ENCODE results near the gene TMEM184B. TPM values are rescaled to one million over a fixed set of nuclear protein-coding genes. Genes with fewer than 3 reads are reported as not detected.

The TMEM184B gene
- total RNA-seq, 6 experiments from 2014 or later = 104 to 125 (median 111) TPM

GRCh38 chr22:38291201-38291777 is 18.5 kb upstream of the TMEM184B start:
- Mint-ChIP-seq H3K4me3 (no peak overlapping the region), H3K4me1 (ENCODE audit: low read depth) (peaks cover 7% of the 10 kb centered on the region), H3K9me3 (no peaks in the 10 kb centered on the region), H3K27ac (peak overlapping the region; percentile 65; the same call in 1 of the 2 replicates), H3K27me3 (ENCODE audit: insufficient read depth) (peaks cover 16% of the 10 kb centered on the region), H3K36me3 (ENCODE audit: low read depth) (peaks cover 6% of the 10 kb centered on the region)
- TF ChIP-seq CTCF (IDR thresholded peaks at IDR 0.05) = 0 out of 2 replicates have a peak, but pooled peaks have one; percentile 15
- no peak for DNase-seq

DNA sequence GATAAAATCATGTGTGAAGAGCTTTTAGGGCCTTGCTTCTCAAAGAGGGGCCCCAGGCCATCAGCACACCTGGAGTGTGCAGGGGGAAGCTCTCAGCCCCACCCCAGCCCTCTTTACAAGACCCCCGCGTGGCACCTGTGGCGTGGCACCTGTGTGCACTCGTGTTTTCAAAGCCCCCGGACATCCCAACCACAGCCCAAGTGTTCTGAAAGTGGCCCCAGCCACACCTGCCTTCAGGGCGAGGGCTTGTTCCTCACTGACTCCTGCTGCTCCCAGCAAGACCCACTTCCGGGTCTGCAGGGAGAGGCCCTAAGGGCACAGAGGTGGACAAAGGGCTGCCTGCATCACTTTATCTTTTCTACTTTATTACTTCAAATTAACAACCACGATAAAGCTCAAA is 17.5 kb upstream of the TMEM184B start:
- no peak for TF ChIP-seq CTCF (IDR thresholded peaks at IDR 0.05)
- Mint-ChIP-seq H3K36me3 (ENCODE audit: low read depth) (peaks cover 6% of the 10 kb centered on the region), H3K4me1 (ENCODE audit: low read depth) (peaks cover 9% of the 10 kb centered on the region), H3K27ac (0 out of 2 replicates have a peak overlapping the region, but pooled peaks have one; percentile 7), H3K9me3 (no peaks in the 10 kb centered on the region), H3K4me3 (no peak overlapping the region), H3K27me3 (ENCODE audit: insufficient read depth) (peaks cover 18% of the 10 kb centered on the region)
- no peak for DNase-seq

GRCh38 chr22:38289583-38290082 is 16.8 kb upstream of the TMEM184B start:
- Mint-ChIP-seq H3K4me3 (no peak overlapping the region), H3K4me1 (ENCODE audit: low read depth) (peaks cover 14% of the 10 kb centered on the region), H3K27ac (peak overlapping the region; percentile 49), H3K9me3 (no peaks in the 10 kb centered on the region), H3K36me3 (ENCODE audit: low read depth) (peaks cover 6% of the 10 kb centered on the region), H3K27me3 (ENCODE audit: insufficient read depth) (peaks cover 19% of the 10 kb centered on the region)
- DNase-seq = no peak
- no peak for TF ChIP-seq CTCF (IDR thresholded peaks at IDR 0.05)

DNA sequence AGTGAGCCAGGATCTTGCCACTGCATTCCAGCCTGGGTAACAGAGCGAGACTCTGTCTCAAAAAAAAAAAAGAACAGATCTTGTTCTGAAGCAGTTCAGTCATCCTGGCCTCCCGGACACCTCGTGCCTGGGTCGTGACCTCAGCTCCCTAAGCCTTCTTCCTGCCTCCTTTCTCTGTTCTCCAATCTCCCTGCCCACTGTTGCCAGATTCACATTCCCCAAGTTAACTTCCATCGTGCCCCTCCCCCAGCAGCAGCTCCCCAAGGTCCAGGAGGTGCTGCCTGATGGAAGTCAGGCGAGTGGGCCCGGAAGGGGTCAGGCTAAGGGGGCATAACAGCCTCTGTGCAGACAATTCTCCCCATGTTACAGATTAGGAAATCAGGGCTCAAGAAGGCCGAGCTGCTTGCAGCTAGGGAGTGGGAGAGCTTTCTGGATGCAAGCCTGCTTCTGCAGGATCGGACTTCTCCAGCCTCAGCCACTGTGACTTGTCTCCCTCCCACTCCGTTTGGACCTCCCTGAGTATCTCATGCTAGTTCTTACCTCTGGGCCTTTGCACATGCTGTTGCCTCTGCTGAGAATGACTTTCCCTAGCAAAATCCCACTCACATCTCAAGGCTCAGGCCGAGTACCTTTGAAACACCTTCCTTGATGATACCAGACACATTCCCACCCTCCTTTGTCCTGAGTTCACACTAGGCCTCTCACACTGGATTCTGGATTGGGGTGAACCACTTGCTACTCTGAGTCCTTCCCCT is 14.3 kb upstream of the TMEM184B start:
- Mint-ChIP-seq H3K27ac (peak overlapping the region; percentile 57; the same call in 1 of the 2 replicates), H3K4me1 (ENCODE audit: low read depth) (peaks cover 36% of the 10 kb centered on the region), H3K27me3 (ENCODE audit: insufficient read depth) (peaks cover 18% of the 10 kb centered on the region), H3K9me3 (no peaks in the 10 kb centered on the region), H3K4me3 (0 out of 2 replicates have a peak overlapping the region, but pooled peaks have one; percentile 11), H3K36me3 (ENCODE audit: low read depth) (peaks cover 11% of the 10 kb centered on the region)
- TF ChIP-seq CTCF (IDR thresholded peaks at IDR 0.05) = no peak
- no peak for DNase-seq

GRCh38 chr22:38285018-38285417 is 12.2 kb upstream of the TMEM184B start:
- Mint-ChIP-seq H3K4me3 (no peak overlapping the region), H3K9me3 (no peaks in the 10 kb centered on the region), H3K36me3 (ENCODE audit: low read depth) (peaks cover 13% of the 10 kb centered on the region), H3K27ac (peak overlapping the region; percentile 79), H3K27me3 (ENCODE audit: insufficient read depth) (peaks cover 18% of the 10 kb centered on the region), H3K4me1 (ENCODE audit: low read depth) (peaks cover 36% of the 10 kb centered on the region)
- TF ChIP-seq CTCF (IDR thresholded peaks at IDR 0.05) = no peak
- no peak for DNase-seq
